K562 (cell line): ENCODE measurements around the gene USP5. TPM values are rescaled to one million over a fixed set of nuclear protein-coding genes. Genes with fewer than 3 reads are reported as not detected.
A peak's percentile ranks its signal among the peaks of the same experiment; 100 is the strongest.

Experiments
- ETS2 ChIP-seq: IDR thresholded peaks from 2 replicates; pipeline ENCODE4 v1.6.1; 2016; ENCODE audit warnings: borderline replicate concordance, missing genetic modification characterization, mild to moderate bottlenecking, moderate library complexity, missing compliant biosample characterization; ENCODE audit not compliant: poor library complexity, severe bottlenecking
- IFI16 ChIP-seq: fragments of 250-450 bp; sonication (Bioruptor Pico); IDR thresholded peaks from 2 replicates; pipeline ENCODE4 v2.1.2; 2022; ENCODE audit warnings: mild to moderate bottlenecking, inconsistent platforms
- KDM1A ChIP-seq, 2 experiments: fragments of 450-650 bp; IDR thresholded peaks; 2 replicates each; pipeline ENCODE4 v1.6.1; 2016; ENCODE audit warnings: mild to moderate bottlenecking in 2 of 2
- MCM5 ChIP-seq: fragments of 450-650 bp; IDR thresholded peaks from 2 replicates; pipeline ENCODE4 v1.6.1; 2016; ENCODE audit warnings: low read depth
- MEF2D ChIP-seq: conservative IDR thresholded peaks from 2 replicates; pipeline ENCODE4 v1.6.1; 2016; ENCODE audit warnings: low read depth, missing genetic modification characterization, missing compliant biosample characterization
- NFE2 ChIP-seq: IDR thresholded peaks from 2 replicates; pipeline ENCODE4 v1.6.1; 2014; ENCODE audit warnings: antibody characterized with exemption, low read depth
- NR0B1 ChIP-seq: fragments of 450-650 bp; IDR thresholded peaks from one replicate; pipeline ENCODE4 v1.6.1; 2018; ENCODE audit warnings: mild to moderate bottlenecking, moderate library complexity; ENCODE audit not compliant: partially characterized antibody
- PHF21A ChIP-seq: fragments of 450-650 bp; IDR thresholded peaks from 2 replicates; pipeline ENCODE4 v1.6.1; 2017; ENCODE audit warnings: low read depth, borderline replicate concordance
- POLR2H ChIP-seq: IDR thresholded peaks from 2 replicates; pipeline ENCODE4 v1.6.1; 2016; ENCODE audit warnings: missing genetic modification characterization, low read depth, mild to moderate bottlenecking, control low read depth, missing compliant biosample characterization, moderate library complexity
- PRPF4 ChIP-seq: fragments of 200-400 bp; formaldehyde crosslinking; IDR thresholded peaks from one replicate; pipeline ENCODE4 v1.6.1; 2017; ENCODE audit warnings: low read length, low read depth, mild to moderate bottlenecking; ENCODE audit not compliant: insufficient read depth, poor library complexity, severe bottlenecking
- PTBP1 ChIP-seq: fragments of 200-400 bp; formaldehyde crosslinking; IDR thresholded peaks from 2 replicates; pipeline ENCODE4 v1.6.1; 2017; ENCODE audit warnings: low read depth, low read length
- SIRT6 ChIP-seq: IDR thresholded peaks from one replicate; pipeline ENCODE4 v1.6.1; 2012; ENCODE audit warnings: low read depth, mild to moderate bottlenecking, control low read depth, inconsistent platforms, low read length, moderate library complexity
- STAG1 ChIP-seq: sonication (generic); formaldehyde crosslinking; IDR thresholded peaks from 2 replicates; pipeline ENCODE4 v1.5.0; 2020; ENCODE audit warnings: missing genetic modification reagents, borderline replicate concordance
- SUPT5H ChIP-seq: fragments of 450-650 bp; IDR thresholded peaks from 2 replicates; pipeline ENCODE4 v1.6.1; 2016
- ZMIZ1 ChIP-seq, 2 experiments: fragments of 150-350 bp in 1 of 2; IDR thresholded peaks; 2 replicates each; pipeline ENCODE4 v1.6.1; 2012 to 2016; ENCODE audit warnings: low read depth in 2 of 2, low read length in 2 of 2, mild to moderate bottlenecking in 1 of 2, moderate library complexity in 1 of 2
- ZNF282 ChIP-seq: sonication (generic); formaldehyde crosslinking; IDR thresholded peaks from 2 replicates; pipeline ENCODE4 v1.8.1; 2023; ENCODE audit warnings: missing genetic modification reagents
- ZNF316 ChIP-seq: fragments of 450-650 bp; IDR thresholded peaks from 2 replicates; pipeline ENCODE4 v1.6.1; 2016
- ZNF780A ChIP-seq: fragments of 250-450 bp; sonication (Bioruptor Pico); IDR thresholded peaks from 2 replicates; pipeline ENCODE4 v1.5.0; 2021; ENCODE audit warnings: mild to moderate bottlenecking
- polyA plus RNA-seq, 8 experiments: library from polyadenylated mRNA; depleted of rRNA in 4 of 8; stranded (reverse) in 5 of 8; unstranded in 3 of 8; fragments of >200 nt; fragmentation: Nextera tagmentation in 2 of 8; fragmentation: Illumina TruSeq in 1 of 8; extraction: Ambion mirVana in 2 of 8; extraction: Trizol in 1 of 8; gene quantifications; 2 replicates each; pipeline versions ENCODE4 v1.2.1 to v1.2.3, GENCODE V29; 2011 to 2014; ENCODE audit warnings: inconsistent platforms in 1 of 8, missing spikeins in 1 of 8
- total RNA-seq, 7 experiments: library from RNA; depleted of rRNA in 6 of 7; stranded (reverse); fragments of >200 nt in 6 of 7; fragmentation: Illumina TruSeq in 2 of 7; extraction: Trizol in 2 of 7; gene quantifications; 2 replicates each; pipeline versions ENCODE4 v1.2.1 to v1.2.3, GENCODE V29; 2011 to 2021; ENCODE audit warnings: low replicate concordance in 1 of 7
- TF ChIP-seq, protein P1 (sequence below): fragments of 250-450 bp; sonication (Bioruptor Pico); IDR thresholded peaks from 2 replicates; pipeline ENCODE4 v1.8.0; 2022; ENCODE audit warnings: moderate library complexity, mild to moderate bottlenecking, inconsistent platforms

USP5 gene
- total and polyA plus RNA-seq, 9 of the 15 experiments (the other 6 are each of a cell fraction or from before 2014, with no cell fraction given): 1.4 to 107 (median 48.6) TPM

DNA sequence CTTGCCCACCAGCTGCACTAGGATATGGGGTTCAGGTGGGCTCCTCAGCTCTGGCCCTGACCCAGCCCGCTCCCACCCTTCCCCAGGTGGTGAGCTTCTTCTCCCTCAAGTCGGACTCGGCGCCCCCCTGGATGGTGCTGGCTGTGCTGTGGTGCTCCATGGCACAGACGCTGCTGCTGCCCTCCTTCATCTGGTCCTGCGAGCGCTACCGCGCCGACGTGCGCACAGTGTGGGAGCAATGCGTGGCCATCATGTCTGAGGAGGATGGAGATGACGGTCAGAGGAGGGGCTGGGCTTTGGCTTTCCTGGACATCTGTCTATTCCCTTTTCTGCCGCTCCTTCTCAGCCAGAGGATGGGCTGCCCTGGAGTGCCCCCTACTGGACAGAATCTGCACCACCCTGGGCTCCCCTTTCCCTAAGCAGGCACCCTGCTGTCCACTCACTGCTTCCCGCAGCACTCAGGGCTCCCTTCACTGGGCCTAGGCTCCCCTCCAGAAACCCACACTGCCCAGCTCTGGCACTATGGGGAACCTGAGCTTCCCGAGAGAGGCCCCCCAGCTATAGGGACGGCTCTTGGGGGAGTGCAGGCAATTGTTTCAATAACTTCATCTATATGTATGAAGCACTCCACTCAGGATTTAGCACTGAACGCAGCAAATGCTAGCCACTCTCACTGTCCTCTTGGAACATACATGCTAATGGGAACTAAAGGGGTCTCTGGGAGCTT lies 26.4 kb upstream of the USP5 start (continued):
- TF ChIP-seq, protein P1, sequence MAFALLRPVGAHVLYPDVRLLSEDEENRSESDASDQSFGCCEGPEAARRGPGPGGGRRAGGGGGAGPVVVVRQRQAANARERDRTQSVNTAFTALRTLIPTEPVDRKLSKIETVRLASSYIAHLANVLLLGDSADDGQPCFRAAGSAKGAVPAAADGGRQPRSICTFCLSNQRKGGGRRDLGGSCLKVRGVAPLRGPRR (CRISPR knock-in tag): no peak
- peak in 1 of 2 experiments; percentile 41; a peak in 1 of 4 replicates for TF ChIP-seq KDM1A (IDR thresholded peaks at IDR 0.05)
- TF ChIP-seq ZNF316: no peak
- TF ChIP-seq POLR2H (tag): no peak
- TF ChIP-seq SUPT5H: no peak
- no peak for TF ChIP-seq IFI16 (CRISPR knock-in tag)
- no peak for TF ChIP-seq PTBP1
- no peak for TF ChIP-seq PHF21A
- no peak for TF ChIP-seq NR0B1
- no peak for TF ChIP-seq PRPF4
- no peak for TF ChIP-seq ZNF282
- no peak for TF ChIP-seq SIRT6
- no peak for TF ChIP-seq ZMIZ1 (IDR thresholded peaks at IDR 0.05; ENCODE audit: low read depth in 2 of 2, low read length in 2 of 2)
- TF ChIP-seq NFE2: no peak
- no peak for TF ChIP-seq ZNF780A (CRISPR knock-in tag)
- no peak for TF ChIP-seq ETS2 (tag)
- peak; percentile 43; the same call in 1 of the 2 replicates for TF ChIP-seq STAG1 (CRISPR knock-in tag)
- no peak for TF ChIP-seq MCM5
- TF ChIP-seq MEF2D: no peak
